Thyroid gland (tissue), 4 donors: ENCODE results near the gene CHD8.

ENCODE experiments used
- POLR2A ChIP-seq, 2 donors: fragments of 450-650 bp; IDR thresholded peaks; one replicate each; pipeline ENCODE4 v1.6.1; 2017; ENCODE audit warnings: antibody characterized with exemption in 2 of 2, mild to moderate bottlenecking in 2 of 2, moderate library complexity in 1 of 2
- TF ChIP-seq, protein P1 (sequence below), 6 experiments: fragments of 200-600 bp in 3 of 6; fragments of 450-650 bp in 3 of 6; sonication (generic) in 3 of 6; IDR thresholded peaks; one replicate each; pipeline ENCODE4 v1.5.1; 2016 to 2019; ENCODE audit warnings: antibody characterized with exemption in 6 of 6, mild to moderate bottlenecking in 2 of 6, inconsistent platforms in 1 of 6, moderate library complexity in 1 of 6

DNA sequence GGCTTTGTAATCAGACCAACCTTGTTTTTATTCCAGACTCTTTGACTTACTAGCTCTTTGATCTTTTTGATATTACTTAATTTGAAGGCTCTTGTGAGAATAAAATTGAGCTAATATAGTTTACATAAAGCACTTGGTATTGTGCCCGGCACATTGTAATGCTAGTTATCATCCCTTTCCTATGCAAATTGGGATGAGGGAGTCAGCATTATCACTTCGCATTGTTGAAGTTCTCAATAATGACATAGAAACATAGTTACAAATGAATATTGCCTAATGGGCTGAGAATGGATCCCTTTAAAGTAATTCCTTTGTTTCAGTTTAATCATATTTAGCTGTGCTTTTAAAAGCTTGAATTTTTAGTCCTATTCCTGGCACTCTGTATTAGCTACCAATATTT, 108.7 kb downstream of the CHD8 start:
- TF ChIP-seq, protein P1, sequence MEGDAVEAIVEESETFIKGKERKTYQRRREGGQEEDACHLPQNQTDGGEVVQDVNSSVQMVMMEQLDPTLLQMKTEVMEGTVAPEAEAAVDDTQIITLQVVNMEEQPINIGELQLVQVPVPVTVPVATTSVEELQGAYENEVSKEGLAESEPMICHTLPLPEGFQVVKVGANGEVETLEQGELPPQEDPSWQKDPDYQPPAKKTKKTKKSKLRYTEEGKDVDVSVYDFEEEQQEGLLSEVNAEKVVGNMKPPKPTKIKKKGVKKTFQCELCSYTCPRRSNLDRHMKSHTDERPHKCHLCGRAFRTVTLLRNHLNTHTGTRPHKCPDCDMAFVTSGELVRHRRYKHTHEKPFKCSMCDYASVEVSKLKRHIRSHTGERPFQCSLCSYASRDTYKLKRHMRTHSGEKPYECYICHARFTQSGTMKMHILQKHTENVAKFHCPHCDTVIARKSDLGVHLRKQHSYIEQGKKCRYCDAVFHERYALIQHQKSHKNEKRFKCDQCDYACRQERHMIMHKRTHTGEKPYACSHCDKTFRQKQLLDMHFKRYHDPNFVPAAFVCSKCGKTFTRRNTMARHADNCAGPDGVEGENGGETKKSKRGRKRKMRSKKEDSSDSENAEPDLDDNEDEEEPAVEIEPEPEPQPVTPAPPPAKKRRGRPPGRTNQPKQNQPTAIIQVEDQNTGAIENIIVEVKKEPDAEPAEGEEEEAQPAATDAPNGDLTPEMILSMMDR (IDR thresholded peaks at IDR 0.05) = no peak
- TF ChIP-seq POLR2A (IDR thresholded peaks at IDR 0.05) = no peak
